ENCODE measurements around the gene SYNE1.

- TF ChIP-seq CTCF (conservative IDR thresholded peaks at IDR 0.05; ENCODE audit: low read length) (no peak), EZH2phosphoT487 (IDR thresholded peaks at IDR 0.05; ENCODE audit: borderline replicate concordance, low read depth, low read length) (no peak)
Measured at GRCh38 chr6:152532556-152533422, 104.4 kb downstream of the SYNE1 start.

All from OCI-LY7 (cell line).